OCI-LY3 (cell line): ENCODE measurements around the gene MGAT3.

Experiments
- EZH2phosphoT487 ChIP-seq: fragments of 200-600 bp; shearing (Covaris generic); IDR thresholded peaks from 2 replicates; pipeline ENCODE4 v1.6.1; 2018; ENCODE audit warnings: antibody characterized with exemption, mixed run types, low read depth
- TF ChIP-seq, protein P1 (sequence below): fragments of 200-600, 300-600 bp; sonication (generic); IDR thresholded peaks from 2 replicates; pipeline ENCODE4 v1.5.1; 2014; ENCODE audit warnings: antibody characterized with exemption, low read length, low read depth

DNA sequence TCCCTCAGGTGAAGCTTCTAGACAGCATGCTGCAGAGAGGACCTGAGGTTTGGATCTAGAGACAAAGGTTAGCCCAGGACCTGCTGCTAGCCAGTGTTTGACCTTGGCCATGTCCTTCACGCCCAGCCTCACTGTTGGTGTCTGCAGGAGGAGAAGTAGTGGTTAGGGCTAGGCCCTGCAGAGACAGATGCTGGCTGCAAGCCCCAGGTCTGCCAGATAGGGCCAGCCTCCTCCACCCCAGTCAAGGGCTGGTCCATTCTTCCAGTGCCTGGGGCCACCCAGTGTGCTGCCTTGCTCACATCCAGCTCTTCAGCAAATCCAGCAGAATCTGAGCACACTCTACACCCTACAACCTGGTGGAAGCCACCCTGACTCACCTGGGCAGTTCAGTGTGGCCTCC, 23.7 kb downstream of the MGAT3 start:
- TF ChIP-seq, protein P1, sequence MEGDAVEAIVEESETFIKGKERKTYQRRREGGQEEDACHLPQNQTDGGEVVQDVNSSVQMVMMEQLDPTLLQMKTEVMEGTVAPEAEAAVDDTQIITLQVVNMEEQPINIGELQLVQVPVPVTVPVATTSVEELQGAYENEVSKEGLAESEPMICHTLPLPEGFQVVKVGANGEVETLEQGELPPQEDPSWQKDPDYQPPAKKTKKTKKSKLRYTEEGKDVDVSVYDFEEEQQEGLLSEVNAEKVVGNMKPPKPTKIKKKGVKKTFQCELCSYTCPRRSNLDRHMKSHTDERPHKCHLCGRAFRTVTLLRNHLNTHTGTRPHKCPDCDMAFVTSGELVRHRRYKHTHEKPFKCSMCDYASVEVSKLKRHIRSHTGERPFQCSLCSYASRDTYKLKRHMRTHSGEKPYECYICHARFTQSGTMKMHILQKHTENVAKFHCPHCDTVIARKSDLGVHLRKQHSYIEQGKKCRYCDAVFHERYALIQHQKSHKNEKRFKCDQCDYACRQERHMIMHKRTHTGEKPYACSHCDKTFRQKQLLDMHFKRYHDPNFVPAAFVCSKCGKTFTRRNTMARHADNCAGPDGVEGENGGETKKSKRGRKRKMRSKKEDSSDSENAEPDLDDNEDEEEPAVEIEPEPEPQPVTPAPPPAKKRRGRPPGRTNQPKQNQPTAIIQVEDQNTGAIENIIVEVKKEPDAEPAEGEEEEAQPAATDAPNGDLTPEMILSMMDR: no peak
- TF ChIP-seq EZH2phosphoT487: no peak
